PC-9 (cell line): Measurements from ENCODE around the gene XPO6.

ENCODE experiments used
- CTCF ChIP-seq: fragments of 200-600 bp; sonication (generic); conservative IDR thresholded peaks from 2 replicates; pipeline ENCODE4 v1.6.1; 2017; ENCODE audit warnings: mixed run types, antibody characterized with exemption, mild to moderate bottlenecking, moderate library complexity
- EZH2 ChIP-seq: fragments of 200-600 bp; sonication (generic); IDR thresholded peaks from 2 replicates; pipeline ENCODE4 v1.8.0; 2017; ENCODE audit warnings: antibody characterized with exemption, low read depth

- TF ChIP-seq CTCF (no peak), EZH2 (no peak)
Measured at GRCh38 chr16:28183484-28183883, 28.3 kb downstream of the XPO6 start.
